Endothelial cell of umbilical vein (primary cell): ENCODE measurements around the gene RAB1A. TPM values are rescaled to one million over a fixed set of nuclear protein-coding genes. Genes with fewer than 3 reads are reported as not detected.

Experiments used
- BruUV-seq: library from RNA; stranded (reverse); fragments of 400-500 nt; replicated peaks from 2 replicates; lab custom pipeline; 2021; lab: Mats Ljungman, UMichigan
- CTCF ChIA-PET: fragments of 300-600, 350-600 bp; sonication (Branson Sonifier 250); formaldehyde crosslinking; loops from one replicate; lab custom pipeline; 2021; ENCODE audit warnings: antibody characterized with exemption, inconsistent platforms; lab: Charles Lee
- POLR2A ChIA-PET: fragments of 300-600, 350-600 bp; sonication (Branson Sonifier 250); formaldehyde crosslinking; loops from one replicate; lab custom pipeline; 2021; ENCODE audit warnings: antibody characterized with exemption, inconsistent platforms; lab: Charles Lee
- DNase-seq: peaks from one replicate; pipeline ENCODE4 v3.0.0-alpha.2; 2011; ENCODE audit warnings: low read depth, low spot score
- FAIRE-seq: peaks from 2 replicates; lab custom pipeline; 2011; peaks lifted over from hg19 to GRCh38; lab: Jason Lieb, UNC
- H2AFZ ChIP-seq: 2 replicates; pipeline ENCODE4 v1.6.0; 2012; ENCODE audit warnings: low read depth, low read length, control low read depth, inconsistent platforms
- H3K27ac ChIP-seq: 2 replicates; pipeline ENCODE4 v1.5.1; 2011; ENCODE audit warnings: low read depth, mild to moderate bottlenecking, control low read depth, low read length, moderate library complexity; ENCODE audit not compliant: insufficient read depth
- H3K27me3 ChIP-seq, 2 experiments: 2 replicates each; pipeline versions ENCODE4 v1.6.0 to v1.6.1; 2011; ENCODE audit warnings: low read length in 2 of 2, mixed read lengths in 1 of 2; ENCODE audit not compliant: control insufficient read depth in 2 of 2, insufficient read depth in 2 of 2
- H3K36me3 ChIP-seq, 2 experiments: 2 replicates in 1 of 2; 3 replicates in 1 of 2; pipeline ENCODE4 v1.5.1; 2011; ENCODE audit warnings: low read length in 2 of 2, mild to moderate bottlenecking in 1 of 2, moderate library complexity in 1 of 2; ENCODE audit not compliant: control insufficient read depth in 2 of 2, insufficient read depth in 2 of 2; ENCODE audit errors: extremely low read depth in 1 of 2
- H3K4me1 ChIP-seq: 3 replicates; pipeline ENCODE4 v1.5.1; 2011; ENCODE audit warnings: mild to moderate bottlenecking, low read length; ENCODE audit not compliant: control insufficient read depth, insufficient read depth; ENCODE audit errors: extremely low read depth
- H3K4me2 ChIP-seq: 2 replicates; pipeline ENCODE4 v1.6.1; 2011; ENCODE audit warnings: low read length, control low read depth, mixed read lengths; ENCODE audit not compliant: insufficient read depth
- H3K4me3 ChIP-seq, 3 experiments: fragments of 200-600 bp in 1 of 3; sonication (generic), shearing (Covaris generic) in 1 of 3; replicated peaks in 1 of 3; 2 replicates each; pipeline ENCODE4 v1.5.1; 2011 to 2016; ENCODE audit warnings: control low read depth in 3 of 3, low read length in 3 of 3, mild to moderate bottlenecking in 2 of 3, inconsistent platforms in 1 of 3, low read depth in 1 of 3, moderate library complexity in 1 of 3; ENCODE audit not compliant: insufficient read depth in 1 of 3
- H3K79me2 ChIP-seq: 2 replicates; pipeline ENCODE4 v1.6.0; 2012; ENCODE audit warnings: low read length, inconsistent platforms; ENCODE audit not compliant: control insufficient read depth, insufficient read depth
- H3K9ac ChIP-seq: replicated peaks from 2 replicates; pipeline ENCODE3; 2011; ENCODE audit warnings: low read length, control low read depth; ENCODE audit not compliant: insufficient read depth; ENCODE audit errors: extremely low read depth
- H3K9me1 ChIP-seq: replicated peaks from 3 replicates; pipeline ENCODE4 v1.6.0; 2011; ENCODE audit warnings: mild to moderate bottlenecking, low read length; ENCODE audit not compliant: control insufficient read depth, insufficient read depth; ENCODE audit errors: extremely low read depth
- H3K9me3 ChIP-seq: replicated peaks from 2 replicates; pipeline ENCODE4 v1.5.1; 2012; ENCODE audit warnings: low read length, inconsistent platforms; ENCODE audit not compliant: control insufficient read depth, insufficient read depth
- H4K20me1 ChIP-seq: replicated peaks from 2 replicates; pipeline ENCODE3; 2011; ENCODE audit warnings: mild to moderate bottlenecking, low read length; ENCODE audit not compliant: control insufficient read depth, insufficient read depth; ENCODE audit errors: extremely low read depth
- CTCF ChIP-seq, 2 donors: IDR thresholded peaks; 1 replicate in 1 of 2; 2 replicates in 1 of 2; pipeline ENCODE4 v1.5.1; 2011; ENCODE audit warnings: low read length in 2 of 2, mild to moderate bottlenecking in 2 of 2, moderate library complexity in 2 of 2, control low read depth in 1 of 2, inconsistent platforms in 1 of 2, low read depth in 1 of 2; ENCODE audit not compliant: insufficient read depth in 1 of 2; ENCODE audit errors: extremely low read depth in 1 of 2
- EZH2 ChIP-seq: IDR thresholded peaks from 2 replicates; pipeline ENCODE4 v1.6.1; 2012; ENCODE audit warnings: borderline replicate concordance, low read depth, mild to moderate bottlenecking, moderate library complexity, low read length, inconsistent platforms; ENCODE audit not compliant: severe bottlenecking
- GATA2 ChIP-seq: IDR thresholded peaks from 2 replicates; pipeline ENCODE4 v1.7.0; 2011; ENCODE audit warnings: low read depth, mild to moderate bottlenecking, moderate library complexity, mixed read lengths, low read length; ENCODE audit not compliant: insufficient read length, insufficient read depth
- JUN ChIP-seq: IDR thresholded peaks from 2 replicates; pipeline ENCODE4 v1.6.1; 2011; ENCODE audit warnings: borderline replicate concordance, low read depth; ENCODE audit not compliant: insufficient read length, insufficient read depth
- MAX ChIP-seq: IDR thresholded peaks from 2 replicates; pipeline ENCODE4 v1.6.1; 2011; ENCODE audit not compliant: insufficient read depth, insufficient read length
- POLR2A ChIP-seq: IDR thresholded peaks from 2 replicates; pipeline ENCODE4 v1.6.1; 2012; ENCODE audit warnings: low read depth, mild to moderate bottlenecking, control low read depth, low read length
- dilution Hi-C: fragments of 300-500 bp; cut with MboI; formaldehyde crosslinking; loops from one replicate; pipeline ENCODE4 v1.15.0; 2019; ENCODE audit warnings: low sequenced_read_pairs; ENCODE audit not compliant: extremely low pct_ligation_motif_present
- intact Hi-C: fragments of 100-400 bp; cut with micrococcal nuclease; formaldehyde crosslinking; loops from one replicate; pipeline ENCODE4 v1.10.0; 2022
- polyA plus RNA-seq, 4 experiments: library from polyadenylated mRNA; depleted of rRNA in 3 of 4; stranded (reverse) in 3 of 4; unstranded in 1 of 4; fragments of >200 nt; gene quantifications; 2 replicates each; pipeline versions ENCODE4 v1.2.1 to v1.2.3, GENCODE V29; 2011 to 2012; ENCODE audit warnings: missing spikeins in 1 of 4
- total RNA-seq: library from RNA; stranded (reverse); gene quantifications from 2 replicates; pipeline ENCODE4 v1.2.3, GENCODE V29; 2021

The RAB1A gene
- total and polyA plus RNA-seq, 2 donors (not counting 3 experiments of a cell fraction or from before 2014, with no cell fraction given): 121 to 176 TPM

GRCh38 chr2:65113229-65113628, 16.7 kb downstream of the RAB1A start:
- peaks cover 41% of the 10 kb centered on the region for H4K20me1 ChIP-seq
- DNase-seq: no peak
- H3K9me3 ChIP-seq: no peaks in the 10 kb centered on the region
- H3K27ac ChIP-seq: no peak overlapping the region
- TF ChIP-seq EZH2: no peak
- no peak for TF ChIP-seq GATA2
- no peak for TF ChIP-seq JUN
- TF ChIP-seq CTCF (IDR thresholded peaks at IDR 0.05; ENCODE audit: extremely low read depth in 1 of 2, insufficient read depth in 1 of 2, low read depth in 1 of 2, low read length in 2 of 2): no peak
- FAIRE-seq: no peak
- intact Hi-C loops: no loop called here
- no peak overlapping the region for H2AFZ ChIP-seq
- H3K9me1 ChIP-seq: peaks cover 5% of the 10 kb centered on the region
- H3K4me1 ChIP-seq: no peaks in the 10 kb centered on the region
- H3K4me3 ChIP-seq: no peak overlapping the region
- no TSS peak for BruUV-seq
- dilution Hi-C loops: no loop called here
- H3K27me3 ChIP-seq: no peaks in the 10 kb centered on the region
- no peaks in the 10 kb centered on the region for H3K36me3 ChIP-seq
- no peak overlapping the region for H3K9ac ChIP-seq
- CTCF ChIA-PET: interaction anchor here (1.3 to 1.7 kb wide), 4 partner anchors 10 to 17 kb away, joined by 3 to 5 read pairs (median 4); partner anchors contain the start of gene RAB1A
- H3K79me2 ChIP-seq: peaks cover 98% of the 10 kb centered on the region
- POLR2A ChIA-PET: no interaction called here
- no peak overlapping the region for H3K4me2 ChIP-seq

GRCh38 chr2:65112633-65113032, 17.3 kb downstream of the RAB1A start:
- Histone ChIP-seq H3K9me1 (peaks cover 5% of the 10 kb centered on the region), H3K9me3 (no peaks in the 10 kb centered on the region), H3K79me2 (peaks cover 98% of the 10 kb centered on the region), H2AFZ (no peak overlapping the region), H3K4me1 (no peaks in the 10 kb centered on the region), H3K27me3 (no peaks in the 10 kb centered on the region), H3K9ac (no peak overlapping the region), H3K36me3 (no peaks in the 10 kb centered on the region), H3K27ac (no peak overlapping the region), H4K20me1 (peaks cover 36% of the 10 kb centered on the region), H3K4me3 (no peak overlapping the region), H3K4me2 (no peak overlapping the region)
- FAIRE-seq (no peak), DNase-seq (no peak)
- intact Hi-C loops (no loop called here), dilution Hi-C loops (no loop called here)
- BruUV-seq: no TSS peak
- ChIA-PET POLR2A (interaction anchor here (0.6 kb wide), 1 partner anchor 10 kb away, joined by 3 read pairs; no protein-coding TSS in a partner anchor), CTCF (interaction anchor here (1.3 to 1.7 kb wide), 4 partner anchors 10 to 18 kb away, joined by 3 to 5 read pairs (median 4); partner anchors contain the start of gene RAB1A)
- TF ChIP-seq MAX (no peak), POLR2A (no peak)
